Measurements from ENCODE around the gene CFLAR.

CFLAR gene

GRCh38 chr2:201203916-201204654 lies 88.1 kb downstream of the CFLAR start:
- Histone ChIP-seq H3K9me3 (ENCODE audit: control insufficient read depth, insufficient read depth, low read length) (no peaks in the 10 kb centered on the region), H3K4me3 (ENCODE audit: low read length) (no peak overlapping the region), H3K79me2 (ENCODE audit: control insufficient read depth, low read length) (no peaks in the 10 kb centered on the region), H3K4me2 (ENCODE audit: low read length) (no peak overlapping the region), H3K4me1 (ENCODE audit: control insufficient read depth, low read length) (peaks cover 15% of the 10 kb centered on the region), H3K27ac (ENCODE audit: low read depth, low read length) (no peak overlapping the region), H3F3A (ENCODE audit: control insufficient read depth, insufficient read depth) (peaks cover 6% of the 10 kb centered on the region; the same call in 1 of the 2 replicates), H3K9me2 (replicated peaks; ENCODE audit: control insufficient read depth, low read length) (no peaks in the 10 kb centered on the region), H4K20me1 (ENCODE audit: control insufficient read depth, insufficient read depth, low read depth, low read length) (no peaks in the 10 kb centered on the region), H3K36me3 (ENCODE audit: control insufficient read depth, low read length) (no peaks in the 10 kb centered on the region), H3K27me3 (ENCODE audit: control insufficient read depth, low read length) (peaks cover 54% of the 10 kb centered on the region)
- TF ChIP-seq CTCF (IDR thresholded peaks at IDR 0.05; ENCODE audit: low read depth, low read length, poor library complexity, severe bottlenecking) (no peak), EZH2phosphoT487 (IDR thresholded peaks at IDR 0.05; ENCODE audit: borderline replicate concordance, low read length) (no peak)

GRCh38 chr2:201204655-201205514 lies 88.9 kb downstream of the CFLAR start:
- Histone ChIP-seq H3K4me2 (ENCODE audit: low read length) (no peak overlapping the region), H3F3A (ENCODE audit: control insufficient read depth, insufficient read depth) (peaks cover 7% of the 10 kb centered on the region; the same call in 1 of the 2 replicates), H3K27ac (ENCODE audit: low read depth, low read length) (no peak overlapping the region), H3K27me3 (ENCODE audit: control insufficient read depth, low read length) (peaks cover 55% of the 10 kb centered on the region), H3K9me3 (ENCODE audit: control insufficient read depth, insufficient read depth, low read length) (no peaks in the 10 kb centered on the region), H4K20me1 (ENCODE audit: control insufficient read depth, insufficient read depth, low read depth, low read length) (no peaks in the 10 kb centered on the region), H3K9me2 (replicated peaks; ENCODE audit: control insufficient read depth, low read length) (no peaks in the 10 kb centered on the region), H3K4me3 (ENCODE audit: low read length) (no peak overlapping the region), H3K4me1 (ENCODE audit: control insufficient read depth, low read length) (peaks cover 21% of the 10 kb centered on the region), H3K79me2 (ENCODE audit: control insufficient read depth, low read length) (no peaks in the 10 kb centered on the region), H3K36me3 (ENCODE audit: control insufficient read depth, low read length) (no peaks in the 10 kb centered on the region)
- TF ChIP-seq CTCF (IDR thresholded peaks at IDR 0.05; ENCODE audit: low read depth, low read length, poor library complexity, severe bottlenecking), result no peak
- no peak for TF ChIP-seq EZH2phosphoT487 (IDR thresholded peaks at IDR 0.05; ENCODE audit: borderline replicate concordance, low read length)

GRCh38 chr2:201205515-201205849 lies 89.5 kb downstream of the CFLAR start:
- TF ChIP-seq EZH2phosphoT487 (IDR thresholded peaks at IDR 0.05; ENCODE audit: borderline replicate concordance, low read length) (no peak), CTCF (IDR thresholded peaks at IDR 0.05; ENCODE audit: low read depth, low read length, poor library complexity, severe bottlenecking) (no peak)
- no peaks in the 10 kb centered on the region for H3K9me3 ChIP-seq (ENCODE audit: control insufficient read depth, insufficient read depth, low read length)
- peaks cover 7% of the 10 kb centered on the region; the same call in 1 of the 2 replicates for H3F3A ChIP-seq (ENCODE audit: control insufficient read depth, insufficient read depth)
- H3K27ac ChIP-seq (ENCODE audit: low read depth, low read length), result no peak overlapping the region
- no peaks in the 10 kb centered on the region for H3K36me3 ChIP-seq (ENCODE audit: control insufficient read depth, low read length)
- H3K4me3 ChIP-seq (ENCODE audit: low read length), result no peak overlapping the region
- H3K9me2 ChIP-seq (replicated peaks; ENCODE audit: control insufficient read depth, low read length), result no peaks in the 10 kb centered on the region
- H3K4me1 ChIP-seq (ENCODE audit: control insufficient read depth, low read length), result peaks cover 21% of the 10 kb centered on the region
- peaks cover 55% of the 10 kb centered on the region for H3K27me3 ChIP-seq (ENCODE audit: control insufficient read depth, low read length)
- no peaks in the 10 kb centered on the region for H4K20me1 ChIP-seq (ENCODE audit: control insufficient read depth, insufficient read depth, low read depth, low read length)
- H3K79me2 ChIP-seq (ENCODE audit: control insufficient read depth, low read length), result no peaks in the 10 kb centered on the region
- no peak overlapping the region for H3K4me2 ChIP-seq (ENCODE audit: low read length)

Data from DOHH2 (cell line).